ENCODE measurements around the gene C1orf56. TPM values are rescaled to one million over a fixed set of nuclear protein-coding genes. Genes with fewer than 3 reads are reported as not detected.

C1orf56 gene
- total and polyA plus RNA-seq, 11 donors = 6.3 to 14.2 (median 7.8) TPM

DNA sequence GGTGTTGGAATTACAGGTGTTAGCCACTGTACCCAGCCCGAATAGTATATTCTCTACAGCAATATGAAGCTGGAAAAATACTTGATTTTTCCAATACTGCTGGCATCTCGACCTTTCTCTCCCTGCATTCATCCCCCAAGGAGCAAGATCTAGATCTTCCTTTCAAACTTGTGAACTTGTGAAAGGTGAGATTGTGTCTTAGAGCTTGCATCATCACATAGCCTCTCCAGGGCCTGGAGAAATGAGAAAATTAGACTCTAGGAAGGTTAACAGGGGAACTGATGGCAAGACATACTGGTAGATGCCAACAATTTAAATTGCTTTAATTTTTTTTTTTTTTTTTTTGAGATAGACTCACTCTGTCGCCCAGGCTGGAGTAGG is 37.2 kb upstream of the C1orf56 start:
- H3K4me1 ChIP-seq = peaks cover 6 to 77% (median 53%) of the 10 kb centered on the region in 12 donors
- no peak for TF ChIP-seq POLR2A (IDR thresholded peaks at IDR 0.05)
- TF ChIP-seq, protein P1, sequence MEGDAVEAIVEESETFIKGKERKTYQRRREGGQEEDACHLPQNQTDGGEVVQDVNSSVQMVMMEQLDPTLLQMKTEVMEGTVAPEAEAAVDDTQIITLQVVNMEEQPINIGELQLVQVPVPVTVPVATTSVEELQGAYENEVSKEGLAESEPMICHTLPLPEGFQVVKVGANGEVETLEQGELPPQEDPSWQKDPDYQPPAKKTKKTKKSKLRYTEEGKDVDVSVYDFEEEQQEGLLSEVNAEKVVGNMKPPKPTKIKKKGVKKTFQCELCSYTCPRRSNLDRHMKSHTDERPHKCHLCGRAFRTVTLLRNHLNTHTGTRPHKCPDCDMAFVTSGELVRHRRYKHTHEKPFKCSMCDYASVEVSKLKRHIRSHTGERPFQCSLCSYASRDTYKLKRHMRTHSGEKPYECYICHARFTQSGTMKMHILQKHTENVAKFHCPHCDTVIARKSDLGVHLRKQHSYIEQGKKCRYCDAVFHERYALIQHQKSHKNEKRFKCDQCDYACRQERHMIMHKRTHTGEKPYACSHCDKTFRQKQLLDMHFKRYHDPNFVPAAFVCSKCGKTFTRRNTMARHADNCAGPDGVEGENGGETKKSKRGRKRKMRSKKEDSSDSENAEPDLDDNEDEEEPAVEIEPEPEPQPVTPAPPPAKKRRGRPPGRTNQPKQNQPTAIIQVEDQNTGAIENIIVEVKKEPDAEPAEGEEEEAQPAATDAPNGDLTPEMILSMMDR (IDR thresholded peaks at IDR 0.05) = no peak
- intact Hi-C loops (cut with DNase I) = no loop called here
- H3K36me3 ChIP-seq = peaks cover 0 to 7% (median 0%) of the 10 kb centered on the region in 9 donors
- ATAC-seq (no peak), DNase-seq (no peak)
- H3K4me3 ChIP-seq = no peak overlapping the region
- H3K27me3 ChIP-seq = no peaks in the 10 kb centered on the region
- no peaks in the 10 kb centered on the region for H3K9me3 ChIP-seq
- H3K27ac ChIP-seq = peak overlapping the region in 6 of 12 donors; percentile 1 to 94 (median 86)
- WGBS, 4 donors = 88 to 92% (median 91%) methylated on average over 3 of the region's 3 CpGs

DNA sequence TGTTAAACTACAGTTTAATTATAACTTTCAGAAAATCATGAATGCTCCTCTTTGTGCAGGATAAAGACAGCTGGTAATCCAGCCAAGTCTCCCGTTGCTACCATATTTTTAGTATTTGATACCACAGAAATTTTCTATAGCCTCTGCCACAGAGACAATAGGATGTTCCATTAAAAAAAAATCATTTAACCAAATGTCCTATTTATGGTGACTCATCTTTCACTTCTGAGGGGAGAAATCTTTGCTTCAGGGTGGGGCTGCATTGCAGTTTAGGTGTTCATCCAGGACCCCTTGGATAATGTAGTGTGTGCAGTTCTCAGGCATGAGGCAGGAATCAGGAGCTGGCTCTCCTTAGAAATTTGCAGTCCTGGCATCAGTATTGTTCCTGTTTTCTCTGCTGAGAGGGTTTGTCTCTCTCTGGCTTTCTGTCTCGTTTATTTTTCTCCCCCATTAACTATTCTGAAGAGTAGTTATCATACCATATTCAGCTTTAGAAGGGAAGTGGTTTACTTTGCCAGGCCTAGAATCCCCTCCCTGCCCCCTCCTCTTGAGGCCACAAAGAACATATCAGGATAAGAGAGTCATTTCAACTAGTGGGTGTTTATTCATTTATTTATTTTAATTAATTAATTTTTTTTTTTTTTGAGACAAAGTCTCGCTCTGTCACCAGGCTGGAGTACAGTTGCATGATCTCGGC is 36.2 kb upstream of the C1orf56 start:
- H3K9me3 ChIP-seq = no peaks in the 10 kb centered on the region
- ATAC-seq = no peak
- H3K27me3 ChIP-seq = no peaks in the 10 kb centered on the region
- 42 to 56% (median 49%) methylated on average over 4 of the region's 4 CpGs for WGBS, 4 donors
- no peak for DNase-seq
- intact Hi-C loops (cut with DNase I) = no loop called here
- peaks cover 6 to 75% (median 52%) of the 10 kb centered on the region in 12 donors for H3K4me1 ChIP-seq
- TF ChIP-seq, protein P1 (IDR thresholded peaks at IDR 0.05) = no peak
- TF ChIP-seq POLR2A (IDR thresholded peaks at IDR 0.05) = no peak
- H3K36me3 ChIP-seq = peaks cover 0 to 7% (median 0%) of the 10 kb centered on the region in 9 donors
- peak overlapping the region; percentile 54 to 97 (median 84) for H3K27ac ChIP-seq
- H3K4me3 ChIP-seq = no peak overlapping the region

DNA sequence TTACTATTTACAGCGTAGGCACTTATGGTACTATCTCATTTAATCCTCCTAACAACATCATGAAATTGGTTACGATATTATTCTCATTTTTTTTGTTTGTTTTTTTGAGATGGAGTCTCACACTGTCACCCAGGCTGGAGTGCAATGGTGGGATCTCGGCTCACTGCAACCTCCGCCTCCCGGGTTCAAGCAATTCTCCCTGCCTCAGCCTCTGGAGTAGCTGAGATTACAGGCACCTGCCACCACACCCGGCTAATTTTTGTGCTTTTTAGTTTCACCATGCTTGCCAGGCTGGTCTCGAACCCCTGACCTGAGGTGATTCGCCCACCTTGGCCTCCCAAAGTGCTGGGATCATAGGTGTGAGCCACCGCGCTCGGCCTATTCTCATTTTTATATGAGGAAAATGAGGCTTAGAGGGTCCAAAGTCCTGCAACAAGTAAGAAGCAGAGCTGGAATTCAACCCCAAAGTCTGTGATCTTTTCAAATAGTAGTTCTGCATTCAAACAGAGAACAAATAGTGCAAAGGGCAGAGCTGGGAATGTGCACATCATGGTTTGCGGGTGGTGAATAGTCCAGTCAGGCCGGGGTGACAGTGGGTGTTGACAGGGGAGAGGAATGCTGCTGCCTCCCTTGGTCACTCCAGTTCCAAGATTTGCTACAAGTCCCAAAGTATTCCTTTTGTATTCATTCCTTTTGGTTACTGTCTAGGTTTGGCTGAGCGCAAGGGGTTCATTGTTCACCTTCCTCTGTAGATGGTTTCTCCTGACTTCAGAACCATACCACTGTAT is 34.7 kb upstream of the C1orf56 start:
- WGBS, 4 donors = 81 to 86% (median 83%) methylated on average over 14 of the region's 14 CpGs
- Histone ChIP-seq H3K36me3 (peaks cover 0 to 17% (median 3%) of the 10 kb centered on the region in 9 donors), H3K4me3 (peak overlapping the region in 1 of 12 donors; percentile 11), H3K27me3 (no peaks in the 10 kb centered on the region), H3K4me1 (peaks cover 0 to 64% (median 41%) of the 10 kb centered on the region in 12 donors), H3K27ac (peak overlapping the region; percentile 57 to 97 (median 84)), H3K9me3 (no peaks in the 10 kb centered on the region)
- intact Hi-C loops (cut with DNase I) = no loop called here
- ATAC-seq (peak; percentile 29 to 57 (median 50)), DNase-seq (peak in 2 of 5 donors; percentile 54 to 59)
- no peak for TF ChIP-seq POLR2A (IDR thresholded peaks at IDR 0.05)
- TF ChIP-seq, protein P1 (IDR thresholded peaks at IDR 0.05) = no peak

DNA sequence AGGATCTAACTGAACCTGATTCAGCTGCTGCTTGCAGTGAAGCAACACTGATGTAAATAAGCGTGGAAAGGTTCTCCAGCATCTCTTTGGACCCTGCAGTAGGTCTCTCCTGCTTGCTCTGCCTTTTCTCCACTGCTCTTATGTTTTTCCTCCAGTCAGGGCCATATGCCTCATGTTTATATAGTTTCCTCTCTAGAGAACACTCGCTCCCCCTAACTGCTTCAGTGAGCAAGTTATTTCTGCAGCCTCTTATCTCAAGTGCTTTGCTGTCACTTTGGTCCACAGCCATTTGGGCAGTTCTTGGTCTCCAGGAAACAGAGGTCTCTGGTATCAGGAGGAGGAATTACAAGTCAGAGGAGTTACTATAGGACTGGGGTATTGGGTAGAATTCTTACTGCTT is 34.0 kb upstream of the C1orf56 start:
- Histone ChIP-seq H3K27me3 (no peaks in the 10 kb centered on the region), H3K4me3 (peak overlapping the region in 1 of 12 donors; percentile 11), H3K36me3 (peaks cover 0 to 23% (median 10%) of the 10 kb centered on the region in 9 donors), H3K27ac (peak overlapping the region; percentile 57 to 97 (median 84)), H3K9me3 (no peaks in the 10 kb centered on the region), H3K4me1 (peaks cover 0 to 62% (median 39%) of the 10 kb centered on the region in 12 donors)
- peak in 1 of 2 donors; percentile 43 for TF ChIP-seq POLR2A (IDR thresholded peaks at IDR 0.05)
- TF ChIP-seq, protein P1 (IDR thresholded peaks at IDR 0.05) = peak in 3 of 12 donors; percentile 11 to 17 (median 13)
- WGBS, 4 donors = 21 to 54% (median 37%) methylated on average over 2 of the region's 2 CpGs
- intact Hi-C loops (cut with DNase I) = no loop called here
- DNase-seq = peak in 4 of 5 donors; percentile 52 to 65 (median 63)
- ATAC-seq = peak; percentile 79 to 86 (median 80)

All from heart left ventricle (tissue), 16 donors.